Cardiac muscle cell (in vitro differentiated cells and primary cell): Measurements from ENCODE around the gene MYH9. TPM values are rescaled to one million over a fixed set of nuclear protein-coding genes. Genes with fewer than 3 reads are reported as not detected.

Experiments
- DNase-seq, 2 donors: peaks; one replicate each; pipeline versions ENCODE4 v3.0.0 to v3.0.0-alpha.2; 2010 to 2017; ENCODE audit warnings: low read depth in 1 of 2, low spot score in 1 of 2
- H3K27ac ChIP-seq: fragments of 200-600 bp; sonication (generic); 2 replicates; pipeline ENCODE4 v1.5.1; 2016
- H3K27me3 ChIP-seq: fragments of 200-600 bp; sonication (generic); 2 replicates; pipeline ENCODE4 v1.6.0; 2016; ENCODE audit warnings: control low read depth
- H3K36me3 ChIP-seq: fragments of 200-600 bp; sonication (generic); 2 replicates; pipeline ENCODE4 v1.5.1; 2016; ENCODE audit warnings: control low read depth
- H3K4me1 ChIP-seq: fragments of 200-600 bp; sonication (generic); 2 replicates; pipeline ENCODE4 v1.8.1; 2017; ENCODE audit warnings: low read depth, mild to moderate bottlenecking, mixed run types
- H3K4me3 ChIP-seq: fragments of 200-600 bp; sonication (generic); 2 replicates; pipeline ENCODE4 v1.5.1; 2016; ENCODE audit warnings: mild to moderate bottlenecking
- H3K9me3 ChIP-seq: fragments of 200-600 bp; sonication (generic); 2 replicates; pipeline ENCODE4 v1.5.1; 2017; ENCODE audit warnings: low read depth, mild to moderate bottlenecking, control low read depth
- CTCF ChIP-seq: IDR thresholded peaks from 2 replicates; pipeline ENCODE4 v1.5.1; 2012; ENCODE audit warnings: low read depth, mild to moderate bottlenecking, low read length
- polyA plus RNA-seq: library from polyadenylated mRNA; unstranded; fragments of >200 nt; fragmentation: Nextera tagmentation; extraction: Ambion mirVana; gene quantifications from 2 replicates; pipeline ENCODE4 v1.2.1, GENCODE V29; 2016
- total RNA-seq: library from RNA; depleted of rRNA; stranded (reverse); fragments of >200 nt; gene quantifications from 2 replicates; pipeline ENCODE4 v1.2.3, GENCODE V29; 2016

Gene MYH9
- total and polyA plus RNA-seq, 2 experiments from 2014 or later, result 88.7 to 174 TPM

GRCh38 chr22:36238373-36239149, 149.2 kb downstream of the MYH9 start:
- Histone ChIP-seq H3K4me1 (no peaks in the 10 kb centered on the region), H3K4me3 (peak overlapping the region; percentile 23), H3K27me3 (no peaks in the 10 kb centered on the region), H3K27ac (peak overlapping the region; percentile 64), H3K36me3 (no peaks in the 10 kb centered on the region), H3K9me3 (no peaks in the 10 kb centered on the region)
- peak; percentile 13 to 28 for DNase-seq
- TF ChIP-seq CTCF, result no peak

- H3K4me3 ChIP-seq, result no peak overlapping the region
- H3K4me1 ChIP-seq, result no peaks in the 10 kb centered on the region
- H3K36me3 ChIP-seq, result no peaks in the 10 kb centered on the region
- peak in 1 of 2 donors; percentile 25 for DNase-seq
- no peaks in the 10 kb centered on the region for H3K27me3 ChIP-seq
- H3K9me3 ChIP-seq, result no peaks in the 10 kb centered on the region
- no peak overlapping the region for H3K27ac ChIP-seq
- TF ChIP-seq CTCF, result no peak
Observed at GRCh38 chr22:36237462-36238372, 150.1 kb downstream of the MYH9 start.

GRCh38 chr22:36236388-36237319, 151.1 kb downstream of the MYH9 start:
- Histone ChIP-seq H3K4me3 (no peak overlapping the region), H3K36me3 (no peaks in the 10 kb centered on the region), H3K9me3 (no peaks in the 10 kb centered on the region)

GRCh38 chr22:36235585-36235984, 152.2 kb downstream of the MYH9 start:
- Histone ChIP-seq H3K27me3 (no peaks in the 10 kb centered on the region), H3K4me3 (no peak overlapping the region), H3K9me3 (no peaks in the 10 kb centered on the region), H3K27ac (no peak overlapping the region), H3K36me3 (no peaks in the 10 kb centered on the region), H3K4me1 (no peaks in the 10 kb centered on the region)
- no peak for DNase-seq
- TF ChIP-seq CTCF, result no peak

More at GRCh38 chr22:36236388-36237319, 151.1 kb downstream of the MYH9 start:
- H3K27ac ChIP-seq, result no peak overlapping the region
- DNase-seq, result no peak
- no peaks in the 10 kb centered on the region for H3K27me3 ChIP-seq
- H3K4me1 ChIP-seq, result no peaks in the 10 kb centered on the region
- TF ChIP-seq CTCF, result no peak

- H3K27ac ChIP-seq, result no peak overlapping the region
- peak in 1 of 2 donors; percentile 53 for DNase-seq
- H3K36me3 ChIP-seq, result no peaks in the 10 kb centered on the region
- no peaks in the 10 kb centered on the region for H3K4me1 ChIP-seq
- no peak for TF ChIP-seq CTCF
- H3K9me3 ChIP-seq, result no peaks in the 10 kb centered on the region
- H3K4me3 ChIP-seq, result no peak overlapping the region
- no peaks in the 10 kb centered on the region for H3K27me3 ChIP-seq
Observed at GRCh38 chr22:36234919-36235318, 152.8 kb downstream of the MYH9 start.
